ENCODE data around the gene GPC1. TPM values are rescaled to one million over a fixed set of nuclear protein-coding genes. Genes with fewer than 3 reads are reported as not detected.

Gene GPC1
- total and polyA plus RNA-seq, 2 donors (not counting 3 experiments of a cell fraction or from before 2014, with no cell fraction given) = 9.6 to 31.1 TPM

DNA sequence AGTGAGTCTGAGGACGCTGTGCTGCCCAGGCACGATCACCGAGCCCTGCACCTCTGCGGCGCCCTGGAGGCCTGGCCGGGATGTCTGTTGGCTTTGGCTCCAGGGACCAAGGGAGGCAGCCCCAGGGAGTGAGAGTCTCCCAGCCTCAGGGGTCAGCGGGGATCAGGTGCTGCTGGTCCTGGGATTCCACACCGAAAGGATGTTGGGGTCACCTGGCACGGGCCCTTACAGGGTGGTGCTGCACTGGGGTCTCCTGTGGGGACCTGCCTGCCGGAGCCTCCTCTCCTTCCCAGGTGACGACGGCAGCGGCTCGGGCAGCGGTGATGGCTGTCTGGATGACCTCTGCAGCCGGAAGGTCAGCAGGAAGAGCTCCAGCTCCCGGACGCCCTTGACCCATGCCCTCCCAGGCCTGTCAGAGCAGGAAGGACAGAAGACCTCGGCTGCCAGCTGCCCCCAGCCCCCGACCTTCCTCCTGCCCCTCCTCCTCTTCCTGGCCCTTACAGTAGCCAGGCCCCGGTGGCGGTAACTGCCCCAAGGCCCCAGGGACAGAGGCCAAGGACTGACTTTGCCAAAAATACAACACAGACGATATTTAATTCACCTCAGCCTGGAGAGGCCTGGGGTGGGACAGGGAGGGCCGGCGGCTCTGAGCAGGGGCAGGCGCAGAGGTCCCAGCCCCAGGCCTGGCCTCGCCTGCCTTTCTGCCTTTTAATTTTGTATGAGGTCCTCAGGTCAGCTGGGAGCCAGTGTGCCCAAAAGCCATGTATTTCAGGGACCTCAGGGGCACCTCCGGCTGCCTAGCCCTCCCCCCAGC is 30.5 kb downstream of the GPC1 start:
- no TSS peak for BruUV-seq (replicated peaks)
- dilution Hi-C loops (cut with MboI; ENCODE audit: extremely low pct_ligation_motif_present, low sequenced_read_pairs) (no loop called here), intact Hi-C loops (cut with micrococcal nuclease) (no loop called here)
- Histone ChIP-seq H3K9me1 (replicated peaks; ENCODE audit: control insufficient read depth, extremely low read depth, insufficient read depth, low read length) (no peaks in the 10 kb centered on the region), H3K4me3 (replicated peaks in 1 of 3; ENCODE audit: insufficient read depth in 1 of 3, low read depth in 1 of 3, low read length in 3 of 3) (no peak overlapping the region), H3K4me2 (ENCODE audit: insufficient read depth, low read length) (no peak overlapping the region), H4K20me1 (replicated peaks; ENCODE audit: control insufficient read depth, extremely low read depth, insufficient read depth, low read length) (no peaks in the 10 kb centered on the region), H2AFZ (ENCODE audit: low read depth, low read length) (no peak overlapping the region), H3K79me2 (ENCODE audit: control insufficient read depth, insufficient read depth, low read length) (no peaks in the 10 kb centered on the region), H3K36me3 (ENCODE audit: control insufficient read depth in 2 of 2, extremely low read depth in 1 of 2, insufficient read depth in 2 of 2, low read length in 2 of 2) (no peaks in the 10 kb centered on the region), H3K27me3 (ENCODE audit: control insufficient read depth in 2 of 2, insufficient read depth in 2 of 2, low read length in 2 of 2) (no peaks in the 10 kb centered on the region), H3K9ac (replicated peaks; ENCODE audit: extremely low read depth, insufficient read depth, low read length) (no peak overlapping the region), H3K27ac (ENCODE audit: insufficient read depth, low read depth, low read length) (no peak overlapping the region), H3K4me1 (ENCODE audit: control insufficient read depth, extremely low read depth, insufficient read depth, low read length) (no peaks in the 10 kb centered on the region), H3K9me3 (replicated peaks; ENCODE audit: control insufficient read depth, insufficient read depth, low read length) (no peaks in the 10 kb centered on the region)
- DNase-seq (ENCODE audit: low read depth, low spot score) = no peak
- ChIA-PET POLR2A (no interaction called here), CTCF (no interaction called here)
- FAIRE-seq = no peak
- TF ChIP-seq EZH2 (IDR thresholded peaks at IDR 0.05; ENCODE audit: borderline replicate concordance, low read depth, low read length, severe bottlenecking) (no peak), POLR2A (IDR thresholded peaks at IDR 0.05; ENCODE audit: low read depth, low read length) (no peak), JUN (IDR thresholded peaks at IDR 0.05; ENCODE audit: borderline replicate concordance, insufficient read depth, insufficient read length, low read depth) (no peak), POLR2AphosphoS5 (IDR thresholded peaks at IDR 0.05; ENCODE audit: insufficient read depth, low read depth, low read length) (no peak), GATA2 (IDR thresholded peaks at IDR 0.05; ENCODE audit: insufficient read depth, insufficient read length, low read depth, low read length) (no peak), FOS (IDR thresholded peaks at IDR 0.05; ENCODE audit: borderline replicate concordance, insufficient read depth, low read length) (no peak), MYC (IDR thresholded peaks at IDR 0.05; ENCODE audit: low read depth, low read length) (no peak)
- TF ChIP-seq, protein P1, sequence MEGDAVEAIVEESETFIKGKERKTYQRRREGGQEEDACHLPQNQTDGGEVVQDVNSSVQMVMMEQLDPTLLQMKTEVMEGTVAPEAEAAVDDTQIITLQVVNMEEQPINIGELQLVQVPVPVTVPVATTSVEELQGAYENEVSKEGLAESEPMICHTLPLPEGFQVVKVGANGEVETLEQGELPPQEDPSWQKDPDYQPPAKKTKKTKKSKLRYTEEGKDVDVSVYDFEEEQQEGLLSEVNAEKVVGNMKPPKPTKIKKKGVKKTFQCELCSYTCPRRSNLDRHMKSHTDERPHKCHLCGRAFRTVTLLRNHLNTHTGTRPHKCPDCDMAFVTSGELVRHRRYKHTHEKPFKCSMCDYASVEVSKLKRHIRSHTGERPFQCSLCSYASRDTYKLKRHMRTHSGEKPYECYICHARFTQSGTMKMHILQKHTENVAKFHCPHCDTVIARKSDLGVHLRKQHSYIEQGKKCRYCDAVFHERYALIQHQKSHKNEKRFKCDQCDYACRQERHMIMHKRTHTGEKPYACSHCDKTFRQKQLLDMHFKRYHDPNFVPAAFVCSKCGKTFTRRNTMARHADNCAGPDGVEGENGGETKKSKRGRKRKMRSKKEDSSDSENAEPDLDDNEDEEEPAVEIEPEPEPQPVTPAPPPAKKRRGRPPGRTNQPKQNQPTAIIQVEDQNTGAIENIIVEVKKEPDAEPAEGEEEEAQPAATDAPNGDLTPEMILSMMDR (IDR thresholded peaks at IDR 0.05; ENCODE audit: extremely low read depth in 1 of 2, insufficient read depth in 1 of 2, low read depth in 1 of 2, low read length in 2 of 2) = no peak
- TF ChIP-seq, protein P2, sequence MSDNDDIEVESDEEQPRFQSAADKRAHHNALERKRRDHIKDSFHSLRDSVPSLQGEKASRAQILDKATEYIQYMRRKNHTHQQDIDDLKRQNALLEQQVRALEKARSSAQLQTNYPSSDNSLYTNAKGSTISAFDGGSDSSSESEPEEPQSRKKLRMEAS (IDR thresholded peaks at IDR 0.05; ENCODE audit: insufficient read depth, insufficient read length) = no peak
